ENCODE results near the gene DYNLL1. TPM values are rescaled to one million over a fixed set of nuclear protein-coding genes. Genes with fewer than 3 reads are reported as not detected.
A peak's percentile ranks its signal among the peaks of the same experiment; 100 is the strongest.

The DYNLL1 gene
- total and polyA plus RNA-seq, 2 of the 13 experiments (the other 11 are each of a cell fraction or from before 2014, with no cell fraction given): 271 to 294 TPM

DNA sequence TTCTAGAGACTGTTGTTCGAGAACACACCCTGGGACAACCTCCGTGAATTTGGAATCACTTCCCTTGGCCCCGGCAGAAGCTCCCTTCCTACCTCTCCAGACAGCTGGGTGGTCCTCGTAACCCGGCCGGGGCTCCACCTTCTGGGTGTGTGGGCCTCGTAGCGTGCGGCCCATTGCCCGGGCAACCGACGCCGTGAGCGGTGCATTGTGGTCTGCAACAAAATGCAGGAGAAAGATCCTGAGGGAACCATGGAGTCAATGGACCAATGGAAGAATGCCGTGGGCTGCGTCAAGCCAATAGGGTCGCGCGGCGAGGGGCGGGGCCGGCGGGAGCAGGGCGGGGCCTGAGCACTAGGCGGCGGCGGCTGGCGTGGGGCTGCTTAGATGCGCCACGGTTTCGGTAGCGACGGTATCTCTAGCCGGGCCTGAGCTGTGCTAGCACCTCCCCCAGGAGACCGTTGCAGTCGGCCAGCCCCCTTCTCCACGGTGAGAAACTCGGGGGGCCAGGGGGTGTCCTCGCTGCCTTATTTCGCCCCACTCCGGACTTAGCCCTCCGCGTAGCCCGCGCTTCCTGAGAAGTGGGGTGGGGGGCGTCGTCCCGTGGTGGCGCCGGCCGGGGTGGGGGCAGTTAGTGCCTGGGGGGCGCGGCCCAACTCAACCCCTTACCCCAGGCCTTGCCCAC lies at the start of gene DYNLL1 (continued):
- TF ChIP-seq ARNT2 (CRISPR knock-in tag; IDR thresholded peaks at IDR 0.05; ENCODE audit: low read depth) (peak; percentile 21; the same call in 1 of the 2 replicates), THYN1 (CRISPR knock-in tag; IDR thresholded peaks at IDR 0.05; ENCODE audit: borderline replicate concordance, low read depth) (no peak), NFE2L2 (IDR thresholded peaks at IDR 0.05; ENCODE audit: low read length) (no peak), ZMAT3 (CRISPR knock-in tag; conservative IDR thresholded peaks at IDR 0.05) (no peak), ZSCAN29 (CRISPR knock-in tag; conservative IDR thresholded peaks at IDR 0.05) (no peak), ZNF770 (CRISPR knock-in tag; IDR thresholded peaks at IDR 0.05) (0 out of 2 replicates have a peak, but pooled peaks have one; percentile 14), KLF9 (CRISPR knock-in tag; IDR thresholded peaks at IDR 0.05; ENCODE audit: low read depth) (no peak), ZNF329 (CRISPR knock-in tag; IDR thresholded peaks at IDR 0.05; ENCODE audit: low read depth) (no peak), ZNF367 (CRISPR knock-in tag; IDR thresholded peaks at IDR 0.05; ENCODE audit: borderline replicate concordance) (no peak; the same call in 1 of the 2 replicates), NKX3-1 (CRISPR knock-in tag; IDR thresholded peaks at IDR 0.05) (no peak), USF2 (IDR thresholded peaks at IDR 0.05; ENCODE audit: low read depth, low read length) (no peak), USF2 (CRISPR knock-in tag; IDR thresholded peaks at IDR 0.05; ENCODE audit: borderline replicate concordance) (peak; percentile 21; the same call in 1 of the 2 replicates)
- TF ChIP-seq, protein P1, sequence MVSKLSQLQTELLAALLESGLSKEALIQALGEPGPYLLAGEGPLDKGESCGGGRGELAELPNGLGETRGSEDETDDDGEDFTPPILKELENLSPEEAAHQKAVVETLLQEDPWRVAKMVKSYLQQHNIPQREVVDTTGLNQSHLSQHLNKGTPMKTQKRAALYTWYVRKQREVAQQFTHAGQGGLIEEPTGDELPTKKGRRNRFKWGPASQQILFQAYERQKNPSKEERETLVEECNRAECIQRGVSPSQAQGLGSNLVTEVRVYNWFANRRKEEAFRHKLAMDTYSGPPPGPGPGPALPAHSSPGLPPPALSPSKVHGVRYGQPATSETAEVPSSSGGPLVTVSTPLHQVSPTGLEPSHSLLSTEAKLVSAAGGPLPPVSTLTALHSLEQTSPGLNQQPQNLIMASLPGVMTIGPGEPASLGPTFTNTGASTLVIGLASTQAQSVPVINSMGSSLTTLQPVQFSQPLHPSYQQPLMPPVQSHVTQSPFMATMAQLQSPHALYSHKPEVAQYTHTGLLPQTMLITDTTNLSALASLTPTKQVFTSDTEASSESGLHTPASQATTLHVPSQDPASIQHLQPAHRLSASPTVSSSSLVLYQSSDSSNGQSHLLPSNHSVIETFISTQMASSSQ (IDR thresholded peaks at IDR 0.05; ENCODE audit: low read depth): no peak
- TF ChIP-seq, protein P1 (CRISPR knock-in tag; IDR thresholded peaks at IDR 0.05; ENCODE audit: borderline replicate concordance): peak; percentile 31; the same call in 1 of the 2 replicates
- TF ChIP-seq, protein P2, sequence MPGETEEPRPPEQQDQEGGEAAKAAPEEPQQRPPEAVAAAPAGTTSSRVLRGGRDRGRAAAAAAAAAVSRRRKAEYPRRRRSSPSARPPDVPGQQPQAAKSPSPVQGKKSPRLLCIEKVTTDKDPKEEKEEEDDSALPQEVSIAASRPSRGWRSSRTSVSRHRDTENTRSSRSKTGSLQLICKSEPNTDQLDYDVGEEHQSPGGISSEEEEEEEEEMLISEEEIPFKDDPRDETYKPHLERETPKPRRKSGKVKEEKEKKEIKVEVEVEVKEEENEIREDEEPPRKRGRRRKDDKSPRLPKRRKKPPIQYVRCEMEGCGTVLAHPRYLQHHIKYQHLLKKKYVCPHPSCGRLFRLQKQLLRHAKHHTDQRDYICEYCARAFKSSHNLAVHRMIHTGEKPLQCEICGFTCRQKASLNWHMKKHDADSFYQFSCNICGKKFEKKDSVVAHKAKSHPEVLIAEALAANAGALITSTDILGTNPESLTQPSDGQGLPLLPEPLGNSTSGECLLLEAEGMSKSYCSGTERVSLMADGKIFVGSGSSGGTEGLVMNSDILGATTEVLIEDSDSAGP (CRISPR knock-in tag; IDR thresholded peaks at IDR 0.05; ENCODE audit: borderline replicate concordance): peak; percentile 50
- TF ChIP-seq, protein P3, sequence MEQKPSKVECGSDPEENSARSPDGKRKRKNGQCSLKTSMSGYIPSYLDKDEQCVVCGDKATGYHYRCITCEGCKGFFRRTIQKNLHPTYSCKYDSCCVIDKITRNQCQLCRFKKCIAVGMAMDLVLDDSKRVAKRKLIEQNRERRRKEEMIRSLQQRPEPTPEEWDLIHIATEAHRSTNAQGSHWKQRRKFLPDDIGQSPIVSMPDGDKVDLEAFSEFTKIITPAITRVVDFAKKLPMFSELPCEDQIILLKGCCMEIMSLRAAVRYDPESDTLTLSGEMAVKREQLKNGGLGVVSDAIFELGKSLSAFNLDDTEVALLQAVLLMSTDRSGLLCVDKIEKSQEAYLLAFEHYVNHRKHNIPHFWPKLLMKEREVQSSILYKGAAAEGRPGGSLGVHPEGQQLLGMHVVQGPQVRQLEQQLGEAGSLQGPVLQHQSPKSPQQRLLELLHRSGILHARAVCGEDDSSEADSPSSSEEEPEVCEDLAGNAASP (CRISPR knock-in tag; IDR thresholded peaks at IDR 0.05; ENCODE audit: borderline replicate concordance): no peak
